ENCODE data around the gene RAP1GAP.

Gene RAP1GAP

DNA sequence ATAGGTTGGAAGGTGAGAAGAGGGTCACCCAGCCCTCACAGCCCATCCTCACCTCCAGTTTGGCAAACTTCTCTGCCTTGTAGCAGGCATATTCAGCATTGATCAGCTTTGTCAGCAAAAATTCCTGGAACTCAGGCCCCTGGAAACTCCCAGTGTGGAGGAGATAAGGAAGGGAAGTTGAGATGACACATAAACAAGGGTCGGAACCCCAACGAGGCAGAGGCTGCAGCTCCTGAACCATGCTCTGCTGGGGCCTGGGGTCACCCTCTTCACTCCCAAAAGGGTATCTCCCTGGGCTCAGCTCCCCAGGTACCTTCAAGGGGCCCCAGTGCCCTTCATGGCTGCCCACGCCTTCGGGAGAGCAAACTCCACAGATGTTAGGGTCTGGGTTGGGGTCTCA, 60.4 kb downstream of the RAP1GAP start:
- DNase-seq (ENCODE audit: low read depth): no peak

DNA sequence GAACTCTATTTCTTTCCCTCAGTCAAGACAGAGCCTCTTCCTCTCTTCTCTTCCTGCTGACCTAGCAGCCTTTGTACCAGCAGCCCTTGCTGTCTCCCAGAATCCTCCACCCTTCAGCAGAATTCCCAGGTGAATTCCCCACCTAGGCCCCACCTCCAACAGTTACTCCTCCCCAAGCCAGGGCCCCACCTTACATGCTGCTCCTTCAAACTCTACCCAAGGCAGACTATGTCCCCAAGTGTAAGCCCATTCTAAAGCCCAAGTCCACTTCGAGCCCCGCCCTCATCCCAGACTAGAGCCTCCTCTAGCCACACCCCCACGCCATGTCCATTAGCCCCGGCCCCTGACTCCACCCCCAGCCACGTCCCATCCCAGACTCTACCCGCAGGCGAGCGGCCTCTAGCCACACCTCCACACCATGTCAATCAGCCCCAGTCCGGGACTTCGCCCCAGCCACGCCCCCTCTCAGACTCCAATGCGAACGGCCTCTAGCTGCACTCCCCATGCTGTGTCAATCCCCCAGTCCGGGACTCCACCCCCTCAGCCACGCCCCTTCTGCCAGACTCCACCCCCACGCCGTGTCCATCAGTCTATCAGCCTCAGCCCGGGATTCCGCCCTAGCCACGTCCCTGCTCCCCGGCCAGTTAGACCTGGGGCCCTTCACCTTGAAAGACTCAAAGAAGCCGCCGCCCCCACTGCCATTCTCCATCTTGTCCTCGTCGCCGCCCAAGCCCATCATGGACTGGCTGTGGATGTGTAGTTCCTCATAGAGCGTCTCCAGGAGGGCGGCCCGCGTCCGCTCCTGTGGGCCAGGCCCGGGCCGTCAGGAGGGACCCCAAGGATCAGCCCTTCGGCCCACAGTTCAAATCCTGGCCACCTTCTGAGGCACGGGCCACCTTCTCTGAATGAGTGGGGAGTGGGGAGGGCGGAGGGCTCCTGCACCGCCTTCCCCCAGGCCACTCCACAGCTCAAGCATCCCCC, 61.3 kb downstream of the RAP1GAP start:
- peak; percentile 64 for DNase-seq (ENCODE audit: low read depth)

DNA sequence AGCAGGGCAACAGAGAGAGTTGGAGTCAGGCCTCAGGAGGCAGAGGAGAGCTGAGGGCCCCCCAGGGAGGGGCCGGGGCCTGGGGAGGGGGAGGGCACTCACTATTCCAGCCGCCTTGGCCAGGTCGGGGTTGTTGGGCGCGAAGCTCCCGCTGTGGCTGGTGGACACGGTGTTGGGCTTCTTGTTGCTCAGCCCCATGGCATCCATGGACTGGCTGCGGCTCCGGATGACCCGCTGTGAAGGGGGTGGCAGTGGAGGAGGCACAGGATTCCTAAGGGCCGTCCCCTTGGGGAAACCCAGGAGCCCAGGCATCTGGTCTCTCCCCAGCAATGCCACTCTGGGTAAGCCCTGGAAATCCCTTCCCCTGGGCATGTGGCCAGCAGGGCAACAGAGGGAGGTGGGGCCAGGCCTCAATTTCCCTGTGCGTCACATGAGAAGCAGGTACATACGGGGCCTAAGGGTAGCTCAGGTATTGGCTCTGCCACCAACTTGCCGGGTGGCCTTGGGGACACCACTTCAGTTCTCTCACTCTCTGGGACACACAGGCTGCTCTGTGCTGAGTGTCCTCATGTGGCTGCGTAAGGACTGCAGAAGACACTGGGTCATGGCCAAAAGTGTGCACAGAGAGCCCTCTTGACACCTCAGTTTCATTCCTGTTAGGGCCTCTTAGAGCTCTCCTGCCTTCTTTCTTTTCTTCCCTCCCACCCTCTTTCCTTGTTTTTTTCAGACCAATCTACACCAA, 63.0 kb downstream of the RAP1GAP start:
- DNase-seq (ENCODE audit: low read depth): no peak

GRCh38 chr1:21605012-21605715, 64.0 kb downstream of the RAP1GAP start:
- DNase-seq (ENCODE audit: low read depth): no peak

DNA sequence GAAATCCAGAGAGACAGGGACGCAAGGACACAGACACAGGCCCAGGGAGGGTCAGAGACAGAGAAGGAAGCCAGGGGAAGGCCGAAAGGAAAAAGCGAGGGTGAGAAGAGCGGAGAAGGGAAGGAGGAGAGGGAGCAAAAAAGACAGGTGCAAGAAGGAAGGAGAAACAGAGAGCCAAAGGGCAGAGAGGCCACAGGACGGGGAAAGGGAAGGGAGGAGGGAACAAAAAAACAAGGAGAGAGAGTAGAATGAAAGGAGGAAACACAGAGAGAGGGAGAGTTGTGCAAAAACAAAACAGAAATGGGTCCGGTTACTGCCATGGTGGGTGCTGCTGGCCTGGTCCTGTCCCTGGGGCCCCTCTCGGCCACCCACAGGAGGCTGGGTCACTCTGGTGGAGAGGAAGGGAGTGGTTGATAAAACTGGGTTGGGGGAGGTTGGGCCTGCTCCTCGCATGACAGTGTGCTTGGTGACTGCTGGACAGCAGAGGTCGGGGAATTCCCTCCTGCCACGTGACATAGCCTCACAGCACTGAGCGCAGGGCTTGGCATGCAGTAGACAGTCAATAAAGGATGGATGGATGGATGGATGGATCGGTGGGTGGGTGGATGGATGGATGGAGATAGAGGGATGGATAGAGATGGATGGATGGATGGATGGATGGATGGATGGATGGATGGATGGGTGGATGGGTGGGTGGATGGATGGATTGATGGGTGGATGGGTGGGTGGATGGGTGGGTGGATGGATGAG, 64.8 kb downstream of the RAP1GAP start:
- no peak for DNase-seq (ENCODE audit: low read depth)

DNA sequence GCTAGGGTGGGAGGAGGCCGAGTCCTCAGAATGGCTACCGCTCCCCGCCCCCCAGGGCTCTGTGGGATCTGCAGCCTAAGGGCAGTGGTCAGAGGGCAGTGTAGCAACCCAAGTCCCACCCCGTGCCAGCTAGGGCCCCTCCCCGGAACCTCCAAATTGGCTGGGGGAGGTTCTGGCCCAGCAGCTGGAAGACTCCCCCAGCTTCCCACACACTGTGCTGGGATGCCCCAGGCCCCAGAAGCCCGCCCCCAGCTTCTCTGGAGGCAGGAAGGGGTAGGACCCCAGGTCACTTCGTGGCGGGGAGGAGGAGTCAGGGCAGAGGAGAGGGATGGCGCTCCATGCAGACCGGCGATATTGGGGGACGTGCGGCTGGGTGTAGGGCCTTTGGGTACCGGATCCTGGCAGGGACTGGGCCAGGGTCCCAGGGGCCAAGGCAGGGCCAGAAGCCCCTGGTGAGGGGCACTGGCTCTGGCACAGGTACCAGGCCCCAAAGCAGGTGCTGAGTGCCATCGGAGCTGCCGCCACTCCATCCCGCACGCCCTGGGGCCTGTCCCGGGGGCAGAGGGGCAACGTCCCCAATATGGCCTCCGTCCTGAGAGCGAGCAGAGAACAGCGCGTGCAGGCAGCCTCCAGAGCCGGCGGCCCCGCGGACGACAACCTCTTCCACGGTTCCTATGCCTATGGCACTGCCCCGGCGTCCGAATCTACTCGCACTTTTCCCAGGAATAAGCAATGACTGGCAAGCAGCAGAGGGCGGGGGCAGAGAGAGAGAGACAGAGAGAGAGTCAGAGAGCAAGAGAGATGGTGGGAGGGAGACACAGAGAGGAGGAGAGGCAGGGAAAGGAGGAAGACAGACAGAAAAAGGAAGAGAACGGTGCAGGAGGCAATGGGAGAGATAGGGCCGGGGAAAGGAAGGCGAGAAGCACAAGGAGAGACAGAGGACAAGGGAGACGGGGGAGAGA, 65.7 kb downstream of the RAP1GAP start:
- DNase-seq (ENCODE audit: low read depth): no peak

DNA sequence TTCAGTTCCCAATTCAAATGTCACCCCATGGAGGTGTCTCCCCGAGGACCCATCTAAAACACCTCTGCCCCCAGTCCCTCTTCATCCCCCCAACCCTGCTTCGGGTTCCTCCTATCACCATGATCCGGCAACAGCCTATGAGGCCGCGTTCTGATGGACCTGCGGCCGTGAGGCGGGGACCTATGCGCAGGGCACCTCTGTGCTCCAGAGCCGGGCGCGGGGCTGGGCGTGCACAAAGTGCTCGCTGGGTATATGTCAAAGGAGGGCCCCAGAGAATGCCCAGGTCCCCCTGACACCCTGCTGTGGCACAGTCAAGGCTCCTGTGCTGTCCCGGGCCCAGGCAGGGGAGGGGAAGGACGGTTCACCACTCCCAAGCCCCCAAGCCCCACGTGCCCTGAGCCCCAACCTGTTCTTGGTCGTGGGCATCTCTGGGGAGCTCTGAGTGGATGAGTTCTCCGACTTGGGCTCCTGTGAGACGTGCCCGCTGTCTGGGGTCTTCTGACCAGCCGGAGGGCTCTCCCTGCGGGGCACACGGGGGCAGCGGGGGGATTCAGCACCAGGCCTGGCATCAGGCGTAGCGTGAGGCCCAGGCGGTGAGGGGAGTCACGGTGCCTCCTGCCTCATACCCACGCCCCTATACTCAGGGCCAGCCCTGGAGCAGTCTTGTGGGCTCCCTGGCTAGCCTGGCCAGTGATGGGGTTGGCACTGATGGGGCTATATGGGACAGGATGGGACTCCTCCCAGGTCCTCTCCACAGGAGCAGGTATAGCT, 67.7 kb downstream of the RAP1GAP start:
- DNase-seq (ENCODE audit: low read depth): no peak

DNA sequence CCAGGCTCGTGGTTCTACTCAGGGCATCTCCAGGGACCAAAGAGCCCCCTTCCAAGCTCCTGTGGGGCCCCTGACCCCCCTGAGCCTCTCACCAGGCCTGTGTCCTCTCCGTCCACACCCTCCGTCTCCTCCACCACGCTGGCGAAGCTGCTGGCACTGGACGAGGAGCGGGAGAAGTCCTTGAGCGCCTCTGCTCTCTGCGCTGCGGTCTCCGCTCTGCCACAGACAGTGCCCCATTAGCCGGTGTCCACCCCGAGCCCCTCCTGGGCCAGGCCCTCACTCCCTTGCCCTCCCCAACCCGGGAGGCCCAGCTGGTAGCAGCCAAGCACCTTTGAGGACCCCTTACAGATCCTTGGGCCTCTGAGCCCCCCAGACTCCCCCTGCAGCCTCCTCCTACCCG, 69.8 kb downstream of the RAP1GAP start:
- no peak for DNase-seq (ENCODE audit: low read depth)

DNA sequence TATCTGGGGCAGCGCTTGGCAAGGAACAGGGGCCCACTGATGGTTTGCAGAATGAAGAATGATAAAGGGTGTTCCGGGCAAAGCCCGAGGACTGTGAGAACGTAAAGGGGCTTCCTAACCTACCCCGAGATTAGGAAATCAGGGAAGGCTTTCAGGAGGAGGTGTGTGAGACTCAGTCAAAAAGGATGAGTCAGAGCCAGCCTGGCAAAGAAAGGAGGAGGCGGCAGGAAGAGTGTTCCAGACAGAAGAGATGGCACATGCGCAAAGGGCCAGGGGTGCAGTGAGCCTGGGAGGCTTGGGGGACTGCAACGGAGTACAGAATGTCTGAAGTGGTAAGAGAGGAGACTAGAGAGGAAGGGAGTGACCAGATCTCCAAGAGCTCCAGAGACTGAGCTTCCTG, 70.3 kb downstream of the RAP1GAP start:
- DNase-seq (ENCODE audit: low read depth): no peak

DNA sequence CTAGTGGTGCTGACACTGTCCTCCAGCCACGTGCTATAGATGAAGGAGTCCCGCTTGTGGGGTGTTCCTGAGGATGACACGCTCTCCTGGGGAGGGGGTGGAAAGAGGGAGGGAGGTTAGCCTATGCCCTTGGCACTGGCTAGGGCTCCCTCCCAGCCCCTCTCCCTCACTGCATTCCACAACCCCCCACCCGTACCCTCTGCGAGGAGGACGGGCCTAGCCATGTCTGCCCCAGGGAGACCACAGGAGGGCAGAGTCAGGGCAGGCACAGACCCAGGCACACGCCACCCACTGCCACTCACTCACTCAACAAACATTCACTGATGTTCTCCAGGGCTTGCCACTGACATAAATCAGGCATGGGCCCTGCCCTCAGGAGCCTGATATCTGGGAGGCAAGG, 70.7 kb downstream of the RAP1GAP start:
- DNase-seq (ENCODE audit: low read depth): no peak

- DNase-seq (ENCODE audit: low read depth): no peak
These were observed 71.4 kb downstream of the RAP1GAP start for GRCh38 chr1:21597753-21598152.

- no peak for DNase-seq (ENCODE audit: low read depth)
These were observed 72.5 kb downstream of the RAP1GAP start for GRCh38 chr1:21596628-21597027.

GRCh38 chr1:21596174-21596573, 73.0 kb downstream of the RAP1GAP start:
- DNase-seq (ENCODE audit: low read depth): no peak

GRCh38 chr1:21594935-21595897, 73.9 kb downstream of the RAP1GAP start:
- peak; percentile 60 for DNase-seq (ENCODE audit: low read depth)

- DNase-seq (ENCODE audit: low read depth): no peak
These were observed 74.7 kb downstream of the RAP1GAP start for GRCh38 chr1:21594501-21594900.

DNA sequence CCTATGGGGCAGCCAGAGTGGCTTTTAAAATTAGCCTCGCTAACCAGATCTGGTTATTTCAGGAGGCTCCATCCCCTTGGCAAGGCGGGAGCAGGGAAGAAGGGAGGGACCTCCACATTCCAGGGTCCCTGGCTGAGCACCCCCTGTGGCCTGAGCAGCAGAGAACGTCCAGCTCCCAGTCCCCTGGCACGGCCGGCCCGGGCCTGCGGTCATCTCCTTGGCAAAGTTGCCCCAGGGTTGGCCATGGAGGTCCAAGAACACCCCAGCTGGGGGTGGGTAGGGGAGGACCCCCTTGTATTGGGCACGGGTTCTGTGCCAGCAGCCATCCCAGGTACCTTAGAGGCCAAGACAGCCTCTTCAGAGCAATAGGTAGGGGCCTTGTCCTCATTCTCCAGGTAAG, 75.9 kb downstream of the RAP1GAP start:
- DNase-seq (ENCODE audit: low read depth): no peak

- DNase-seq (ENCODE audit: low read depth): no peak
These were observed 76.9 kb downstream of the RAP1GAP start for GRCh38 chr1:21592086-21592865.

DNA sequence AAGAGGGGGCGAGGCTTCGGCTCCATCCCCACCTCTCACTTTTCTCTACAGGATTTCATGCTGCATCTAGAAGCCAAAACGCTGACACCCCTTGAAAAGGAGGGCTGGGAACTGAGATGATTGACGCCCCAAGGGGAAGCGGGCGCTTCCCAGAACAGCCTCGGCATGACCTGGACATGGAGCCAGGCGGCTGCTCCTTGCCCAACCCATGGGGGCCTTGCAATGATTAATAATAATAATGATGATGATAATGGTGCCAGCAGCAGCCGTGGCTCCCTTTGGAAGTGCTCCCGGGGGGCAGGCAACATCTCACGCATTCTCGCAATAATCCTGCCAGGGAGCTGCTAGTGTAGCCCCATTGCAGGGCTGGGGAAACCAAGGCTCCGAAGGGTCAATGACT, 78.2 kb downstream of the RAP1GAP start:
- DNase-seq (ENCODE audit: low read depth): no peak

Data from activated T-cell treated with anti-CD3 and anti-CD28 coated beads for 48 hours (primary cell).